Thyroid gland (tissue), 4 donors: ENCODE data around the gene AR.

Source experiments
- POLR2A ChIP-seq, 2 donors: fragments of 450-650 bp; IDR thresholded peaks; one replicate each; pipeline ENCODE4 v1.6.1; 2017; ENCODE audit warnings: antibody characterized with exemption in 2 of 2, mild to moderate bottlenecking in 2 of 2, moderate library complexity in 1 of 2
- TF ChIP-seq, protein P1 (sequence below), 6 experiments: fragments of 200-600 bp in 3 of 6; fragments of 450-650 bp in 3 of 6; sonication (generic) in 3 of 6; IDR thresholded peaks; one replicate each; pipeline ENCODE4 v1.5.1; 2016 to 2019; ENCODE audit warnings: antibody characterized with exemption in 6 of 6, mild to moderate bottlenecking in 2 of 6, inconsistent platforms in 1 of 6, moderate library complexity in 1 of 6

DNA sequence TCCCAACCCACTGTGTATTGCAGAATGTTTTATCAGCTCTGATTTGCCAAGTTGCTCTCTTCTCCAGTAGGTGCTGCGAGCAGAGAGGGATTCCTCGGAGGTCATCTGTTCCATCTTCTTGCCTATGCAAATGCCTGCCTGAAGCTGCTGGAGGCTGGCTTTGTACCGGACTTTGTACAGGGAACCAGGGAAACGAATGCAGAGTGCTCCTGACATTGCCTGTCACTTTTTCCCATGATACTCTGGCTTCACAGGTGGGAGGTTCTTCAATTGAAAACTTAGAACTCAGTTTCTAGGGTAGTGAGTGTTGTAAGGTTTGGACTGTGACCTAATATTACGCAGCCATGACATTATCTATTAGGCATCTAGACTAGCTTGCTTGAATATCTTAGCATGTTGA lies 24.9 kb downstream of the AR start:
- TF ChIP-seq, protein P1, sequence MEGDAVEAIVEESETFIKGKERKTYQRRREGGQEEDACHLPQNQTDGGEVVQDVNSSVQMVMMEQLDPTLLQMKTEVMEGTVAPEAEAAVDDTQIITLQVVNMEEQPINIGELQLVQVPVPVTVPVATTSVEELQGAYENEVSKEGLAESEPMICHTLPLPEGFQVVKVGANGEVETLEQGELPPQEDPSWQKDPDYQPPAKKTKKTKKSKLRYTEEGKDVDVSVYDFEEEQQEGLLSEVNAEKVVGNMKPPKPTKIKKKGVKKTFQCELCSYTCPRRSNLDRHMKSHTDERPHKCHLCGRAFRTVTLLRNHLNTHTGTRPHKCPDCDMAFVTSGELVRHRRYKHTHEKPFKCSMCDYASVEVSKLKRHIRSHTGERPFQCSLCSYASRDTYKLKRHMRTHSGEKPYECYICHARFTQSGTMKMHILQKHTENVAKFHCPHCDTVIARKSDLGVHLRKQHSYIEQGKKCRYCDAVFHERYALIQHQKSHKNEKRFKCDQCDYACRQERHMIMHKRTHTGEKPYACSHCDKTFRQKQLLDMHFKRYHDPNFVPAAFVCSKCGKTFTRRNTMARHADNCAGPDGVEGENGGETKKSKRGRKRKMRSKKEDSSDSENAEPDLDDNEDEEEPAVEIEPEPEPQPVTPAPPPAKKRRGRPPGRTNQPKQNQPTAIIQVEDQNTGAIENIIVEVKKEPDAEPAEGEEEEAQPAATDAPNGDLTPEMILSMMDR (IDR thresholded peaks at IDR 0.05): no peak
- no peak for TF ChIP-seq POLR2A (IDR thresholded peaks at IDR 0.05)
